HG03060 (cell line): ENCODE data around the gene LIMS1.
A peak's percentile ranks its signal among the peaks of the same experiment; 100 is the strongest.
"Not testable (repeated sequence)": the region's sequence is repeated elsewhere in the genome, so short reads cannot be mapped to it uniquely, and the experiment has no call there.

ENCODE experiments used
- ATAC-seq: cut with Tn5 transposase; IDR thresholded peaks from one replicate; pipeline ENCODE4 v1.9.1; 2021; ENCODE audit warnings: low read depth, moderate number of reproducible peaks; ENCODE audit not compliant: unreplicated experiment

Gene LIMS1

GRCh38 chr2:108548208-108549003 lies 14.1 kb downstream of the LIMS1 start:
- no peak for ATAC-seq

GRCh38 chr2:108552566-108552965 lies 18.3 kb downstream of the LIMS1 start:
- ATAC-seq: no peak

GRCh38 chr2:108553209-108553919 lies 19.1 kb downstream of the LIMS1 start:
- ATAC-seq: no peak

GRCh38 chr2:108554528-108554927 lies 20.3 kb downstream of the LIMS1 start:
- ATAC-seq: no peak

- no peak for ATAC-seq
These were observed 21.3 kb downstream of the LIMS1 start for GRCh38 chr2:108555572-108555971.

GRCh38 chr2:108556581-108556980 lies 22.3 kb downstream of the LIMS1 start:
- ATAC-seq: not testable (repeated sequence)

GRCh38 chr2:108560241-108560811 lies 26.1 kb downstream of the LIMS1 start:
- no peak for ATAC-seq

GRCh38 chr2:108560895-108561530 lies 26.7 kb downstream of the LIMS1 start:
- ATAC-seq: no peak

GRCh38 chr2:108562274-108562673 lies 28.0 kb downstream of the LIMS1 start:
- ATAC-seq: no peak

GRCh38 chr2:108564510-108564909 lies 30.2 kb downstream of the LIMS1 start:
- ATAC-seq: no peak

GRCh38 chr2:108565778-108566375 lies 31.6 kb downstream of the LIMS1 start:
- peak; percentile 37 for ATAC-seq

GRCh38 chr2:108570416-108570815 lies 36.1 kb downstream of the LIMS1 start:
- no peak for ATAC-seq

GRCh38 chr2:108571286-108571685 lies 37.0 kb downstream of the LIMS1 start:
- ATAC-seq: no peak

GRCh38 chr2:108573061-108573460 lies 38.8 kb downstream of the LIMS1 start:
- no peak for ATAC-seq

- no peak for ATAC-seq
These were observed 40.1 kb downstream of the LIMS1 start for GRCh38 chr2:108574332-108574731.

- ATAC-seq: peak; percentile 74
These were observed 41.1 kb downstream of the LIMS1 start for GRCh38 chr2:108575132-108575966.

- ATAC-seq: no peak
These were observed 42.8 kb downstream of the LIMS1 start for GRCh38 chr2:108577099-108577498.

GRCh38 chr2:108579623-108580022 lies 45.4 kb downstream of the LIMS1 start:
- no peak for ATAC-seq

GRCh38 chr2:108580050-108580449 lies 45.8 kb downstream of the LIMS1 start:
- ATAC-seq: no peak
